CD14-positive monocyte (primary cell): ENCODE data around the gene DNAJB5. TPM values are rescaled to one million over a fixed set of nuclear protein-coding genes. Genes with fewer than 3 reads are reported as not detected.

Experiments
- DNase-seq, 3 donors: peaks; one replicate each; pipeline ENCODE4 v3.0.0-alpha.2; 2011 to 2022
- H2AFZ ChIP-seq: 2 replicates; pipeline ENCODE4 v1.6.0; 2012; ENCODE audit warnings: mild to moderate bottlenecking, low read depth, low read length, inconsistent platforms; ENCODE audit not compliant: insufficient read depth, poor library complexity, severe bottlenecking
- H3K27ac ChIP-seq, 2 donors: 1 replicate in 1 of 2; 2 replicates in 1 of 2; pipeline ENCODE4 v1.5.1; 2012 to 2013; ENCODE audit warnings: low read length in 2 of 2, control low read depth in 1 of 2, inconsistent platforms in 1 of 2, low read depth in 1 of 2, mild to moderate bottlenecking in 1 of 2
- H3K27me3 ChIP-seq, 2 donors: one replicate each; pipeline versions ENCODE4 v1.6.0 to v1.6.1; 2011 to 2013; ENCODE audit warnings: low read length in 2 of 2; ENCODE audit not compliant: control insufficient read depth in 2 of 2, insufficient read depth in 2 of 2
- H3K36me3 ChIP-seq, 2 donors: replicated peaks in 1 of 2; 1 replicate in 1 of 2; 2 replicates in 1 of 2; pipeline versions ENCODE4 v1.5.1 to v1.6.1; 2012 to 2013; ENCODE audit warnings: low read length in 2 of 2, control low read depth in 1 of 2, inconsistent platforms in 1 of 2, mild to moderate bottlenecking in 1 of 2; ENCODE audit not compliant: insufficient read depth in 2 of 2, control insufficient read depth in 1 of 2
- H3K4me1 ChIP-seq, 2 donors: 1 replicate in 1 of 2; 2 replicates in 1 of 2; pipeline versions ENCODE4 v1.5.1 to v1.6.1; 2012 to 2013; ENCODE audit warnings: low read length in 2 of 2, control low read depth in 1 of 2, inconsistent platforms in 1 of 2, mild to moderate bottlenecking in 1 of 2, moderate library complexity in 1 of 2; ENCODE audit not compliant: insufficient read depth in 2 of 2, control insufficient read depth in 1 of 2
- H3K4me2 ChIP-seq: replicated peaks from 2 replicates; pipeline ENCODE3; 2012; ENCODE audit warnings: low read length, moderate library complexity, mild to moderate bottlenecking; ENCODE audit not compliant: poor library complexity, severe bottlenecking; ENCODE audit errors: extremely low read depth
- H3K4me3 ChIP-seq, 3 experiments: fragments of 200-600 bp in 1 of 3; sonication (generic) in 1 of 3; replicated peaks in 1 of 3; 1 replicate in 2 of 3; 2 replicates in 1 of 3; pipeline ENCODE4 v1.5.1; 2011 to 2013; ENCODE audit warnings: low read length in 3 of 3, mild to moderate bottlenecking in 3 of 3, control low read depth in 2 of 3, low read depth in 2 of 3, inconsistent platforms in 1 of 3, moderate library complexity in 1 of 3
- H3K79me2 ChIP-seq: 2 replicates; pipeline ENCODE4 v1.6.0; 2012; ENCODE audit warnings: mild to moderate bottlenecking, control low read depth, inconsistent platforms, low read length, moderate library complexity; ENCODE audit not compliant: insufficient read depth
- H3K9ac ChIP-seq: 2 replicates; pipeline ENCODE4 v1.6.0; 2017; ENCODE audit warnings: low read length, mild to moderate bottlenecking; ENCODE audit not compliant: insufficient read depth, poor library complexity, severe bottlenecking
- H3K9me3 ChIP-seq, 2 donors: replicated peaks in 1 of 2; 1 replicate in 1 of 2; 2 replicates in 1 of 2; pipeline versions ENCODE4 v1.5.1 to v1.6.1; 2012 to 2013; ENCODE audit warnings: low read length in 2 of 2, control low read depth in 1 of 2; ENCODE audit not compliant: control insufficient read depth in 1 of 2, insufficient read depth in 1 of 2
- H4K20me1 ChIP-seq: 2 replicates; pipeline ENCODE4 v1.6.0; 2012; ENCODE audit warnings: mild to moderate bottlenecking, low read length, control low read depth, moderate library complexity; ENCODE audit not compliant: insufficient read depth
- H3K27ac Mint-ChIP-seq, 7 donors: one replicate each; pipeline ENCODE4 v1.8.0; 2020; ENCODE audit warnings: mild to moderate bottlenecking in 7 of 7, mixed read lengths in 7 of 7, moderate library complexity in 6 of 7, inconsistent platforms in 2 of 7
- H3K27me3 Mint-ChIP-seq, 3 donors: one replicate each; pipeline ENCODE4 v1.8.0; 2021 to 2022; ENCODE audit warnings: low read depth in 3 of 3, mild to moderate bottlenecking in 3 of 3, mixed read lengths in 3 of 3, moderate library complexity in 3 of 3, inconsistent platforms in 1 of 3
- H3K36me3 Mint-ChIP-seq, 2 donors: one replicate each; pipeline ENCODE4 v1.8.0; 2020; ENCODE audit warnings: mixed read lengths in 2 of 2, inconsistent platforms in 1 of 2, mild to moderate bottlenecking in 1 of 2
- H3K4me1 Mint-ChIP-seq: one replicate; pipeline ENCODE4 v1.8.0; 2020; ENCODE audit warnings: mild to moderate bottlenecking, mixed read lengths
- H3K4me3 Mint-ChIP-seq, 2 donors: one replicate each; pipeline ENCODE4 v1.8.0; 2020; ENCODE audit warnings: mild to moderate bottlenecking in 2 of 2, mixed read lengths in 2 of 2, moderate library complexity in 1 of 2
- H3K9me3 Mint-ChIP-seq, 7 donors: one replicate each; pipeline ENCODE4 v1.8.0; 2020 to 2022; ENCODE audit warnings: mixed read lengths in 7 of 7, mild to moderate bottlenecking in 6 of 7, moderate library complexity in 6 of 7, inconsistent platforms in 2 of 7
- CTCF ChIP-seq: fragments of 200-600 bp; IDR thresholded peaks from one replicate; pipeline ENCODE4 v1.8.0; 2022; ENCODE audit warnings: antibody characterized with exemption, mild to moderate bottlenecking
- WGBS: methylation state at CpG from one replicate; pipeline ENCODE4 v1.1.5; 2013; ENCODE audit warnings: missing lambda C conversion rate; ENCODE audit not compliant: insufficient coverage; 5-methylcytosine and 5-hydroxymethylcytosine counted together
- intact Hi-C, 2 donors: fragments of 100-400 bp; cut with micrococcal nuclease; formaldehyde crosslinking; loops; one replicate each; pipeline versions ENCODE4 v1.15.0 to v1.15.1; 2023
- polyA plus RNA-seq, 3 donors: library from polyadenylated mRNA; depleted of rRNA in 1 of 3; unstranded in 2 of 3; stranded (reverse) in 1 of 3; fragments of 300-500 nt in 2 of 3; fragments of >200 nt in 1 of 3; fragmentation: Illumina TruSeq in 2 of 3; gene quantifications; 1 replicate in 2 of 3; 2 replicates in 1 of 3; pipeline ENCODE4 v1.2.3, GENCODE V29; 2012 to 2021

The DNAJB5 gene
- polyA plus RNA-seq, 3 donors = 0.66 to 1.9 (median 0.84) TPM

GRCh38 chr9:34958411-34958982 lies 31.0 kb upstream of the DNAJB5 start:
- 10% methylated on average over 19 of the region's 21 CpGs for WGBS
- Mint-ChIP-seq H3K9me3 (peaks cover 0 to 10% (median 4%) of the 10 kb centered on the region in 7 donors), H3K4me1 (peaks cover 12% of the 10 kb centered on the region), H3K4me3 (peak overlapping the region; percentile 39 to 80), H3K36me3 (no peaks in the 10 kb centered on the region), H3K27ac (no peak overlapping the region), H3K27me3 (peaks cover 62 to 79% (median 64%) of the 10 kb centered on the region in 3 donors)
- peaks cover 71 to 80% of the 10 kb centered on the region in 2 donors for H3K27me3 ChIP-seq
- peak overlapping the region; percentile 67 for H3K4me2 ChIP-seq
- no peaks in the 10 kb centered on the region for H4K20me1 ChIP-seq
- no peaks in the 10 kb centered on the region for H3K36me3 ChIP-seq
- H3K27ac ChIP-seq = no peak overlapping the region
- peaks cover 0 to 5% of the 10 kb centered on the region in 2 donors for H3K9me3 ChIP-seq
- H2AFZ ChIP-seq = peak overlapping the region; percentile 50
- TF ChIP-seq CTCF = no peak
- peaks cover 2 to 11% of the 10 kb centered on the region in 2 donors for H3K4me1 ChIP-seq
- intact Hi-C loops = no loop called here
- H3K4me3 ChIP-seq = peak overlapping the region in 1 of 3 experiments; percentile 49
- H3K9ac ChIP-seq = peak overlapping the region; percentile 21
- DNase-seq = no peak
- no peaks in the 10 kb centered on the region for H3K79me2 ChIP-seq

DNA sequence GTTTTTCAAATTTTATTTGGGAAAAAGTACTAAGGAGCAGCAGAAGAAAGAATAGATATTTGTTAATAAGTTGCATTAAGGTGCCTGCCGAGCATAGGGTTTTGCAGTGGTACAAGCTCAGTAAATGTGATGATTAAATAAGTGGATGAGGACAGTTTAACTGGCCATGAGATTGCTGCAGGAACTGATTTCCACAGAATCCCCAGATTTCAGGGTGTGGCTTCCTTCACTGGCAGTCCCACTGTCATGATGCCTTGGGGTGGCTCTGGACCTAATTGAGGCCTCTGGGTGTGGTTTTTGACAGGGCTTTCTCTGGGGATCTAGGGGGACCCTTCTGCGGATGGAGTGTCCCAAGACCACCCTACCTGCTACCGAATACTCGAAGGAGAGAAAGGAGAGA lies 30.1 kb upstream of the DNAJB5 start:
- peak overlapping the region in 1 of 2 donors; percentile 80 for H3K4me3 Mint-ChIP-seq
- Histone ChIP-seq H3K4me1 (peaks cover 2 to 11% of the 10 kb centered on the region in 2 donors), H3K79me2 (no peaks in the 10 kb centered on the region), H3K9me3 (peaks cover 0 to 5% of the 10 kb centered on the region in 2 donors), H3K9ac (no peak overlapping the region), H3K36me3 (no peaks in the 10 kb centered on the region), H3K4me3 (no peak overlapping the region), H2AFZ (no peak overlapping the region), H4K20me1 (no peaks in the 10 kb centered on the region), H3K27me3 (peaks cover 77 to 86% of the 10 kb centered on the region in 2 donors), H3K4me2 (no peak overlapping the region), H3K27ac (no peak overlapping the region)
- DNase-seq = no peak
- H3K36me3 Mint-ChIP-seq = no peaks in the 10 kb centered on the region
- H3K4me1 Mint-ChIP-seq = peaks cover 12% of the 10 kb centered on the region
- peaks cover 62 to 82% (median 68%) of the 10 kb centered on the region in 3 donors for H3K27me3 Mint-ChIP-seq
- H3K9me3 Mint-ChIP-seq = peaks cover 0 to 10% (median 4%) of the 10 kb centered on the region in 7 donors
- H3K27ac Mint-ChIP-seq = no peak overlapping the region
- TF ChIP-seq CTCF = no peak
- intact Hi-C loops = no loop called here
- 80% methylated on average over 4 of the region's 4 CpGs for WGBS
